Trophoblast cell (in vitro differentiated cells and primary cell): ENCODE data around the gene MYO1B.

ENCODE experiments used
- DNase-seq, 2 donors: peaks; one replicate each; pipeline ENCODE4 v3.0.0-alpha.2; 2016
- H2AFZ ChIP-seq: 2 replicates; pipeline ENCODE4 v1.6.1; 2013; ENCODE audit warnings: low read length, moderate library complexity, mild to moderate bottlenecking; ENCODE audit not compliant: insufficient read depth, poor library complexity
- H2AK5ac ChIP-seq: 2 replicates; pipeline ENCODE4 v1.6.1; 2013; ENCODE audit warnings: mild to moderate bottlenecking, low read length
- H2BK120ac ChIP-seq: 2 replicates; pipeline ENCODE4 v1.6.1; 2013; ENCODE audit warnings: low read length, mild to moderate bottlenecking, moderate library complexity; ENCODE audit not compliant: insufficient read depth, poor library complexity
- H2BK12ac ChIP-seq: 2 replicates; pipeline ENCODE4 v1.6.1; 2013; ENCODE audit warnings: mild to moderate bottlenecking, low read length, moderate library complexity
- H2BK5ac ChIP-seq: 2 replicates; pipeline ENCODE4 v1.6.1; 2013; ENCODE audit warnings: low read length, low read depth, moderate library complexity, mild to moderate bottlenecking; ENCODE audit not compliant: poor library complexity
- H3K14ac ChIP-seq: 2 replicates; pipeline ENCODE4 v1.6.1; 2013; ENCODE audit warnings: mild to moderate bottlenecking, low read length
- H3K18ac ChIP-seq: 2 replicates; pipeline ENCODE4 v1.6.1; 2013; ENCODE audit warnings: mild to moderate bottlenecking, low read length
- H3K23ac ChIP-seq: 2 replicates; pipeline ENCODE4 v1.6.1; 2013; ENCODE audit warnings: low read length
- H3K27ac ChIP-seq: 2 replicates; pipeline ENCODE4 v1.5.1; 2013; ENCODE audit warnings: low read depth, mild to moderate bottlenecking, inconsistent platforms, low read length, moderate library complexity
- H3K27me3 ChIP-seq: 2 replicates; pipeline ENCODE4 v1.6.1; 2013; ENCODE audit warnings: inconsistent platforms, mild to moderate bottlenecking, low read length, moderate library complexity; ENCODE audit not compliant: insufficient read depth
- H3K36me3 ChIP-seq, 2 experiments: 1 replicate in 1 of 2; 2 replicates in 1 of 2; pipeline ENCODE4 v1.6.1; 2013; ENCODE audit warnings: low read length in 2 of 2, mild to moderate bottlenecking in 2 of 2, moderate library complexity in 1 of 2; ENCODE audit not compliant: insufficient read depth in 2 of 2, control insufficient read depth in 1 of 2
- H3K4ac ChIP-seq: 2 replicates; pipeline ENCODE4 v1.6.1; 2013; ENCODE audit warnings: low read depth, mild to moderate bottlenecking, low read length, moderate library complexity
- H3K4me1 ChIP-seq, 2 experiments: 1 replicate in 1 of 2; 2 replicates in 1 of 2; pipeline ENCODE4 v1.6.1; 2013; ENCODE audit warnings: low read length in 2 of 2, mild to moderate bottlenecking in 2 of 2, moderate library complexity in 1 of 2; ENCODE audit not compliant: insufficient read depth in 2 of 2, control insufficient read depth in 1 of 2
- H3K4me2 ChIP-seq: 2 replicates; pipeline ENCODE4 v1.6.1; 2013; ENCODE audit warnings: inconsistent platforms, mild to moderate bottlenecking, low read length, moderate library complexity
- H3K4me3 ChIP-seq: 2 replicates; pipeline ENCODE4 v1.5.1; 2013; ENCODE audit warnings: mild to moderate bottlenecking, low read depth, low read length, inconsistent platforms
- H3K79me1 ChIP-seq: one replicate; pipeline ENCODE4 v1.6.1; 2013; ENCODE audit warnings: low read length
- H3K79me2 ChIP-seq: 2 replicates; pipeline ENCODE4 v1.6.1; 2013; ENCODE audit warnings: low read length, mild to moderate bottlenecking; ENCODE audit not compliant: control insufficient read depth, insufficient read depth, poor library complexity
- H3K9ac ChIP-seq: 2 replicates; pipeline ENCODE4 v1.6.1; 2013; ENCODE audit warnings: mild to moderate bottlenecking, low read length
- H3K9me3 ChIP-seq: 2 replicates; pipeline ENCODE4 v1.6.1; 2013; ENCODE audit warnings: low read depth, mild to moderate bottlenecking, control low read depth, inconsistent platforms, low read length; ENCODE audit not compliant: insufficient read depth
- H4K12ac ChIP-seq: 2 replicates; pipeline ENCODE4 v1.6.1; 2013; ENCODE audit warnings: low read depth, mild to moderate bottlenecking, low read length, moderate library complexity
- H4K8ac ChIP-seq: 2 replicates; pipeline ENCODE4 v1.6.1; 2013; ENCODE audit warnings: low read depth, mild to moderate bottlenecking, low read length, moderate library complexity
- H4K91ac ChIP-seq: one replicate; pipeline ENCODE4 v1.6.1; 2013; ENCODE audit warnings: low read depth, mild to moderate bottlenecking, low read length, moderate library complexity
- WGBS: extraction: QIAGEN DNeasy Blood & Tissue Kit; methylation state at CpG from one replicate; pipeline ENCODE4 v1.1.7; 2013; ENCODE audit warnings: missing lambda C conversion rate; ENCODE audit not compliant: insufficient read length, insufficient coverage; ENCODE audit errors: extremely low coverage; 5-methylcytosine and 5-hydroxymethylcytosine counted together

MYO1B gene

DNA sequence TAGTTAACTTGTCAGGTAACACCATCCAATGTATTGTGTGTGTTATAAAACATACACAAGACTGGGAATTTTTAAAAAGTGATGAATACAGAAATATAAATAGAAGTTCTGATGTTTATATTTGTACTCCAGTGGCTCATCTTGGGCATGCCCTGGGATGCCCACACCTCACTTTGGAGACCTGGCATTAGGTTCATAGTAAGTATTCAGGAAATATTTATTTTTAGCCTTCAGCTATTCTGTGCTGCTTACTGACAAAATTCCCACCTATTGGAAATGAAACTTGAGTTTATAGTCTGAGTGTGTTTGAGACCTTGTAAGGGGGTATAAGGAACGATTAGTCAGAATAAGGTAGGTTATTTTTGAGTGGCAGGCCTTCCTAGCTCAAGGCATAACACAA is 67.5 kb downstream of the MYO1B start:
- no peak overlapping the region for H3K9ac ChIP-seq
- H3K23ac ChIP-seq = no peak overlapping the region
- no peak overlapping the region for H2BK5ac ChIP-seq
- no peak overlapping the region for H3K4me3 ChIP-seq
- no peak overlapping the region for H4K8ac ChIP-seq
- H3K4ac ChIP-seq = no peak overlapping the region
- no peak overlapping the region for H2AK5ac ChIP-seq
- no peak overlapping the region for H2BK12ac ChIP-seq
- H3K27me3 ChIP-seq = no peaks in the 10 kb centered on the region
- no peak overlapping the region for H3K27ac ChIP-seq
- WGBS = no CpG with 5 or more reads among the region's 1 CpG
- no peaks in the 10 kb centered on the region for H3K36me3 ChIP-seq
- no peaks in the 10 kb centered on the region for H3K9me3 ChIP-seq
- H4K12ac ChIP-seq = no peak overlapping the region
- H2BK120ac ChIP-seq = no peak overlapping the region
- no peak overlapping the region for H4K91ac ChIP-seq
- H3K4me2 ChIP-seq = no peak overlapping the region
- no peak overlapping the region for H3K18ac ChIP-seq
- no peak overlapping the region for H3K14ac ChIP-seq
- peaks cover 6% of the 10 kb centered on the region for H3K79me2 ChIP-seq
- H2AFZ ChIP-seq = no peak overlapping the region
- no peak for DNase-seq
- peaks cover 3 to 4% of the 10 kb centered on the region in 2 experiments for H3K4me1 ChIP-seq
- no peaks in the 10 kb centered on the region for H3K79me1 ChIP-seq

DNA sequence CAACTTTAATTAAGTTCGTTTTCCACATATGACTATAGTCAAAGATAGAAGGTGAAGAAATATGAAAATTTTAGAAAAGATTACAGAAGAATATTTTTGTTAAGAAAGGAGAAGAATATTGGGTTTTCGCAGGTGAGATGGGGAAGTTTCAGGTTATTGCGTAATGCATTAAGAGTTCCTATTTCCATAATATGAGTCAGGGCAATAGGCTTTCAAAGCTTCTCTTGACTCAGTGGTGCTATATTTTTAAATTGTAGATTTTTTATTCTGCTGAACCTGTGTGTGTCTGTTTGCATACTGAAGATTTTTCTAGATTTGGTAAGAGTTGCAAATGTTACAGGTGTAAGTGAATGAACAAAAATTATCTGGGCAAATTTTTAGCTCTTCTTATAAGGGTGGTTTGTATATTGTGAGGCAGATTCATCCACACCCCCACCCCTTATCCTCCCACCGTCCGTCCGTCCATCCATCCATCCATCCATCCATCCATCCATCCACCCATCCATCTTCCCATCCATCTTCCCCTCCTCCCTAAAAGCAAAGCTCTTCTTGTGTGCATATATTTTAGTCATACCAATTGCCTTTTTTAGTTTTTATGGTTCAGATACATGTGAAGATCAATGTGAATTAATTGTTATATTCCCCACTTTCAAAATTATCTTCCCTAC is 69.6 kb downstream of the MYO1B start:
- 100% methylated on average over 2 of the region's 6 CpGs for WGBS
- no peak overlapping the region for H3K4me3 ChIP-seq

DNA sequence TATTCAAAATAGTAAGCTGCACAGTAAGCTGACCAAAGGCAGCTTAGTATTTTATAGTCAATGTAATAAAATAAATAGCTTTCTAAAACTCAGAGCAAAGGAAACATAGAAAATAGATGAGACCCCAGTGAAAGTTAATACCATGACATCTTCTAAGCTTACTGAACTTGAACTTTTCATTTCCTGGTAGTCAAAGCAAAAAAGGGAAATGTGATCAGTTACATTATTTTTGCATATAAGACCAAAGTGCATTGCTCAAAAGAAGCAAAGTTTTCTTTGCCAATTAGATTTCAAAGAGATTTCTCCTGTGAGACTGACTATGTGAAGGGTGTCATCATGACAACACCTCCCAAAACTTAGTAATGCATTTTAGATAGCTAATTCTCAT is 70.2 kb downstream of the MYO1B start:
- H3K18ac ChIP-seq = no peak overlapping the region
- H3K9ac ChIP-seq = no peak overlapping the region
- H3K23ac ChIP-seq = no peak overlapping the region
- no peak overlapping the region for H4K91ac ChIP-seq
- no peaks in the 10 kb centered on the region for H3K79me1 ChIP-seq
- H2BK5ac ChIP-seq = no peak overlapping the region
- DNase-seq = no peak
- H3K14ac ChIP-seq = no peak overlapping the region
- no peak overlapping the region for H2BK12ac ChIP-seq
- no peaks in the 10 kb centered on the region for H3K9me3 ChIP-seq
- peaks cover 4% of the 10 kb centered on the region for H3K79me2 ChIP-seq
- H3K4me3 ChIP-seq = no peak overlapping the region
- no peak overlapping the region for H2BK120ac ChIP-seq
- no peaks in the 10 kb centered on the region for H3K36me3 ChIP-seq
- no peak overlapping the region for H3K27ac ChIP-seq
- peaks cover 0 to 2% of the 10 kb centered on the region in 2 experiments for H3K4me1 ChIP-seq
- no peak overlapping the region for H3K4me2 ChIP-seq
- no peak overlapping the region for H4K8ac ChIP-seq
- no peak overlapping the region for H4K12ac ChIP-seq
- H3K4ac ChIP-seq = no peak overlapping the region
- no peak overlapping the region for H2AK5ac ChIP-seq
- no peaks in the 10 kb centered on the region for H3K27me3 ChIP-seq
- no peak overlapping the region for H2AFZ ChIP-seq

More for the DNA sequence above, 69.6 kb downstream of the MYO1B start:
- Histone ChIP-seq H2BK120ac (no peak overlapping the region), H2BK5ac (no peak overlapping the region), H2AK5ac (no peak overlapping the region), H3K9ac (no peak overlapping the region), H3K9me3 (no peaks in the 10 kb centered on the region), H4K12ac (no peak overlapping the region), H3K27me3 (no peaks in the 10 kb centered on the region), H3K27ac (no peak overlapping the region), H4K91ac (no peak overlapping the region), H3K79me1 (no peaks in the 10 kb centered on the region), H4K8ac (no peak overlapping the region), H3K36me3 (no peaks in the 10 kb centered on the region), H3K14ac (no peak overlapping the region), H3K4me1 (peaks cover 0 to 2% of the 10 kb centered on the region in 2 experiments), H3K4ac (no peak overlapping the region), H2AFZ (no peak overlapping the region), H3K18ac (no peak overlapping the region), H3K79me2 (peaks cover 4% of the 10 kb centered on the region), H2BK12ac (no peak overlapping the region), H3K4me2 (no peak overlapping the region), H3K23ac (no peak overlapping the region)
- DNase-seq = no peak

DNA sequence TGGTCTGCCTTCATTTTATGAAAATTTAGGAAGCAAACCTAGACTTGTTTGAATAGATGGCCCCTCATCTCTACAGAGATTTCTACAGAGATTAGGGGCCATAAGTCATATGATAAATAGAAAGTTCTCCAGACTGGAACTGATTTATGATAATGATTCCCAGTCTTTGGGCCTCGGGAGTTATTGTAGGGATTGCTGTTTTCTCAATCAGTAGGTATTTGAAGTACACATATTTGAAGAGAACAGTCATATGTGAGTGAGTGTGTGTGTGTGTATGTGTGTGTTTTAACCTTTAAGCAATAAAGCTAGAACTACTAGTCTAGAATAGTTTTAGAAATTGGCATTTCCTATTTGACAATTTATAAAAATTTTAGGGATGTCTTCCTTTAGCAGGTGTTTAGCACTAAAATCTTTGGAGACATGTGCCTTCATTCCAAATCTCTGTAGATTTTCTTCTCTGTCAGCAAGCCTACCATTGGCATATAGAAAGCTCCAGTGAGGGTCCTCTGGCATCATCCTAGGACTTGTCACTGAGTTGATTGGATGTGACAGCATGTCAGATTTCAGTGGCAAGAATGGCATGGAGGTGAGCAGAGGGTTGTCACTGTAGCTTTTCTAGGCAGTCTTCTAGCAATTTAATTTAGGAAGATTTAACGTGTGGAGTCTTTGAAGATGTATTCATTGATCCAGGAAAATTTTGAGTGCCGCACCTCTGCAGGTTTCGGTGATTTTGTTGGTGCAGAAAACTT is 71.2 kb downstream of the MYO1B start:
- H2BK5ac ChIP-seq = no peak overlapping the region
- H3K4me1 ChIP-seq = peaks cover 0 to 2% of the 10 kb centered on the region in 2 experiments
- WGBS = no CpG with 5 or more reads among the region's 4 CpGs
- no peak overlapping the region for H2AK5ac ChIP-seq
- no peak overlapping the region for H3K23ac ChIP-seq
- no peak overlapping the region for H3K4me2 ChIP-seq
- H3K4ac ChIP-seq = peak overlapping the region; percentile 94
- H4K12ac ChIP-seq = no peak overlapping the region
- H3K79me1 ChIP-seq = no peaks in the 10 kb centered on the region
- no peak overlapping the region for H3K9ac ChIP-seq
- H4K91ac ChIP-seq = no peak overlapping the region
- no peak overlapping the region for H3K18ac ChIP-seq
- H3K14ac ChIP-seq = no peak overlapping the region
- DNase-seq = peak; percentile 35 to 73
- H2AFZ ChIP-seq = no peak overlapping the region
- no peak overlapping the region for H3K27ac ChIP-seq
- no peak overlapping the region for H2BK12ac ChIP-seq
- H2BK120ac ChIP-seq = no peak overlapping the region
- no peak overlapping the region for H3K4me3 ChIP-seq
- H3K9me3 ChIP-seq = no peaks in the 10 kb centered on the region
- no peak overlapping the region for H4K8ac ChIP-seq
- peaks cover 4% of the 10 kb centered on the region for H3K79me2 ChIP-seq
- H3K27me3 ChIP-seq = no peaks in the 10 kb centered on the region
- no peaks in the 10 kb centered on the region for H3K36me3 ChIP-seq
